Keratinocyte (primary cell): Measurements from ENCODE around the gene LCN10. TPM values are rescaled to one million over a fixed set of nuclear protein-coding genes. Genes with fewer than 3 reads are reported as not detected.

ENCODE experiments used
- DNase-seq: peaks from one replicate; pipeline ENCODE4 v3.0.0-alpha.2; 2011; ENCODE audit warnings: low read depth, missing footprints, low spot score
- FAIRE-seq: peaks from 2 replicates; lab custom pipeline; 2011; peaks lifted over from hg19 to GRCh38; lab: Jason Lieb, UNC
- H2AFZ ChIP-seq: 2 replicates; pipeline ENCODE4 v1.6.0; 2012; ENCODE audit warnings: low read length, control low read depth, inconsistent platforms; ENCODE audit not compliant: control insufficient read depth
- H3K27ac ChIP-seq: 2 replicates; pipeline ENCODE4 v1.5.1; 2011; ENCODE audit warnings: low read length; ENCODE audit not compliant: control insufficient read depth, insufficient read depth
- H3K27me3 ChIP-seq: 3 replicates; pipeline ENCODE4 v1.6.0; 2011; ENCODE audit warnings: low read length; ENCODE audit not compliant: control insufficient read depth, insufficient read depth; ENCODE audit errors: extremely low read depth
- H3K36me3 ChIP-seq, 2 experiments: 2 replicates in 1 of 2; 3 replicates in 1 of 2; pipeline ENCODE4 v1.5.1; 2011; ENCODE audit warnings: low read length in 2 of 2, mild to moderate bottlenecking in 1 of 2; ENCODE audit not compliant: control insufficient read depth in 2 of 2, insufficient read depth in 2 of 2; ENCODE audit errors: extremely low read depth in 1 of 2
- H3K4me1 ChIP-seq: 3 replicates; pipeline ENCODE4 v1.5.1; 2011; ENCODE audit warnings: low read length; ENCODE audit not compliant: control insufficient read depth, insufficient read depth; ENCODE audit errors: extremely low read depth
- H3K4me2 ChIP-seq: 3 replicates; pipeline ENCODE4 v1.6.0; 2011; ENCODE audit warnings: low read depth, low read length; ENCODE audit not compliant: control insufficient read depth, insufficient read depth; ENCODE audit errors: extremely low read depth
- H3K4me3 ChIP-seq, 3 experiments: fragments of 200-600 bp in 1 of 3; sonication (generic) in 1 of 3; 2 replicates in 2 of 3; 3 replicates in 1 of 3; pipeline ENCODE4 v1.5.1; 2011 to 2016; ENCODE audit warnings: low read length in 3 of 3, mild to moderate bottlenecking in 3 of 3, control low read depth in 2 of 3, inconsistent platforms in 1 of 3, low read depth in 1 of 3, mixed read lengths in 1 of 3, mixed run types in 1 of 3, moderate library complexity in 1 of 3; ENCODE audit not compliant: control insufficient read depth in 2 of 3, insufficient read depth in 2 of 3; ENCODE audit errors: extremely low read depth in 1 of 3
- H3K79me2 ChIP-seq: 2 replicates; pipeline ENCODE4 v1.6.0; 2012; ENCODE audit warnings: low read length; ENCODE audit not compliant: control insufficient read depth, insufficient read depth
- H3K9ac ChIP-seq: 3 replicates; pipeline ENCODE4 v1.6.0; 2011; ENCODE audit warnings: low read length; ENCODE audit not compliant: control insufficient read depth, insufficient read depth; ENCODE audit errors: extremely low read depth
- H3K9me1 ChIP-seq: 3 replicates; pipeline ENCODE4 v1.6.0; 2011; ENCODE audit warnings: low read length; ENCODE audit not compliant: control insufficient read depth, insufficient read depth; ENCODE audit errors: extremely low read depth
- H3K9me3 ChIP-seq: 2 replicates; pipeline ENCODE4 v1.5.1; 2012; ENCODE audit warnings: low read depth, low read length; ENCODE audit not compliant: control insufficient read depth
- H4K20me1 ChIP-seq: 3 replicates; pipeline ENCODE4 v1.6.0; 2011; ENCODE audit warnings: low read length; ENCODE audit not compliant: control insufficient read depth, insufficient read depth; ENCODE audit errors: extremely low read depth
- EZH2 ChIP-seq: IDR thresholded peaks from one replicate; pipeline ENCODE4 v1.6.1; 2012; ENCODE audit warnings: inconsistent platforms, mild to moderate bottlenecking, low read length, moderate library complexity
- dilution Hi-C: fragments of 300-500 bp; cut with MboI; formaldehyde crosslinking; loops from one replicate; pipeline ENCODE4 v1.7.0; 2020; ENCODE audit warnings: low sequenced_read_pairs; ENCODE audit not compliant: extremely low pct_ligation_motif_present
- polyA plus RNA-seq, 5 experiments: library from polyadenylated mRNA; depleted of rRNA in 3 of 5; stranded (reverse) in 3 of 5; stranded (forward) in 1 of 5; unstranded in 1 of 5; fragments of >200 nt; gene quantifications; 1 replicate in 1 of 5; 2 replicates in 3 of 5; 3 replicates in 1 of 5; pipeline versions ENCODE4 v1.2.1 to v1.2.3, GENCODE V29; 2011 to 2012; ENCODE audit warnings: missing spikeins in 2 of 5, low read depth in 1 of 5, low replicate concordance in 1 of 5
- TF ChIP-seq, protein P1 (sequence below), 3 experiments: IDR thresholded peaks in 1 of 3; conservative IDR thresholded peaks in 1 of 3; optimal IDR thresholded peaks in 1 of 3; 2 replicates in 2 of 3; 3 replicates in 1 of 3; pipeline versions ENCODE3 to v1.5.1; 2011; ENCODE audit warnings: low read length in 3 of 3, mild to moderate bottlenecking in 3 of 3, moderate library complexity in 2 of 3, control low read depth in 1 of 3, inconsistent platforms in 1 of 3; ENCODE audit not compliant: insufficient read depth in 2 of 3; ENCODE audit errors: extremely low read depth in 1 of 3

Gene LCN10
- polyA plus RNA-seq, 1 donor (not counting 4 experiments of a cell fraction or from before 2014, with no cell fraction given), result not detected

DNA sequence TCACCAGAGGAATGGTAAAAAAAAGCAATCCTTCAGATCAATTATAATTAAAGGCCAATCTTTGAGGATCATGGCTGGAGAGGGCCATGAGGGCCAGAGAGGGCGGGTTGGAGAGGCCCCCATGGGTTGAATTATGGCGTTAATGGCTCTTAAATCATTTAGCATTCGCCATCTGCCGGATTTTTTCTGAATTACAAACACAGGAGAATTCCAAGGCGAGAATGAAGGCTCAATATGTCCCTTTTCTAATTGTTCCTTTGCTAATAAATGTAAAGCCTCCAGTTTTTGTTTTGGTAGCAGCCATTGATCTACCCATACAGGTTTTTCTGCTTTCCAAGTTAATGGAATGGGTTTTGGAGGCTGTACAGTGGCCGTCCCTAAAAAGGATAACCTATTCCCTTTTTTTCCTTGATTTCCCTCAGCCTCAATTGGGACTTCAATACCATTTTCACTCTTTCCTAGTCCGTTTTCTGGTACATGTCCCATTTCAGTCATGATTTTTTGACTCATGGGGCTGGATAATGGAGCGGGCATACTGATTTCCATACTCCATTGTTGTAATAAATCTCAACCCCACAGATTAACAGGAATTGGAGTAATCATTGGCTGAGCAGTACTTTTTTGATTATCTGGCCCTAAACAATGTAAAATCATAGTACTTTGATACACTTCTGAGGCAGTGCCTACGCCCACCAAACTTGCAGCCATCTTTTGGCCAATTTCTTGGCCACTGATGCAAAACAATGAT, 41.7 kb upstream of the LCN10 start:
- Histone ChIP-seq H4K20me1 (no peaks in the 10 kb centered on the region), H3K9me1 (no peaks in the 10 kb centered on the region), H3K36me3 (no peaks in the 10 kb centered on the region), H3K4me2 (no peak overlapping the region), H3K4me3 (no peak overlapping the region), H3K9ac (no peak overlapping the region), H3K27me3 (peaks cover 8% of the 10 kb centered on the region), H2AFZ (no peak overlapping the region), H3K27ac (no peak overlapping the region), H3K9me3 (no peaks in the 10 kb centered on the region), H3K4me1 (peaks cover 2% of the 10 kb centered on the region), H3K79me2 (no peaks in the 10 kb centered on the region)
- TF ChIP-seq, protein P1, sequence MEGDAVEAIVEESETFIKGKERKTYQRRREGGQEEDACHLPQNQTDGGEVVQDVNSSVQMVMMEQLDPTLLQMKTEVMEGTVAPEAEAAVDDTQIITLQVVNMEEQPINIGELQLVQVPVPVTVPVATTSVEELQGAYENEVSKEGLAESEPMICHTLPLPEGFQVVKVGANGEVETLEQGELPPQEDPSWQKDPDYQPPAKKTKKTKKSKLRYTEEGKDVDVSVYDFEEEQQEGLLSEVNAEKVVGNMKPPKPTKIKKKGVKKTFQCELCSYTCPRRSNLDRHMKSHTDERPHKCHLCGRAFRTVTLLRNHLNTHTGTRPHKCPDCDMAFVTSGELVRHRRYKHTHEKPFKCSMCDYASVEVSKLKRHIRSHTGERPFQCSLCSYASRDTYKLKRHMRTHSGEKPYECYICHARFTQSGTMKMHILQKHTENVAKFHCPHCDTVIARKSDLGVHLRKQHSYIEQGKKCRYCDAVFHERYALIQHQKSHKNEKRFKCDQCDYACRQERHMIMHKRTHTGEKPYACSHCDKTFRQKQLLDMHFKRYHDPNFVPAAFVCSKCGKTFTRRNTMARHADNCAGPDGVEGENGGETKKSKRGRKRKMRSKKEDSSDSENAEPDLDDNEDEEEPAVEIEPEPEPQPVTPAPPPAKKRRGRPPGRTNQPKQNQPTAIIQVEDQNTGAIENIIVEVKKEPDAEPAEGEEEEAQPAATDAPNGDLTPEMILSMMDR (optimal IDR thresholded peaks at IDR 0.05 in 1 of 3, IDR thresholded peaks at IDR 0.05 in 1 of 3, conservative IDR thresholded peaks at IDR 0.05 in 1 of 3; ENCODE audit: extremely low read depth in 1 of 3, insufficient read depth in 2 of 3, low read length in 3 of 3), result peak; percentile 12 to 25 (median 19)
- no peak for TF ChIP-seq EZH2
- FAIRE-seq, result no peak
- no peak for DNase-seq
- dilution Hi-C loops, result no loop called here

DNA sequence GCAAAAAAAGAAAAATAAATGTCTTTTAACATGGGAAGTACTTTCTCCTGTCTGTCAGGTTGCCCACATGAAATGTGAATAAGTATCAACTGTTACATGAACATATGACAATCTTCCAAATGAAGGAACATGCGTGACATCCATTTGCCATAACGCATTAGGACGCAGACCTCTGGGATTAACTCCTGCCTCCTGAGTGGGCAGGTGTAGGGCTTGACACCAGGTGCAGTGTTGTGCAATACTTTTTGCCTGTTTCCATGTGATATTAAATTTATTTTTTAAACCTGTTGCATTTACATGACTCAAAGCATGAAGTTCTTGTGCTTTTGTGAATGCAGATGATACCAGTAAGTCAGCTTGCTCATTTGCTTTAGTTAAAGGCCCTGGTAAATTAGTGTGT, 39.7 kb upstream of the LCN10 start:
- dilution Hi-C loops, result no loop called here
- no peak for TF ChIP-seq EZH2
- TF ChIP-seq, protein P1 (optimal IDR thresholded peaks at IDR 0.05 in 1 of 3, IDR thresholded peaks at IDR 0.05 in 1 of 3, conservative IDR thresholded peaks at IDR 0.05 in 1 of 3; ENCODE audit: extremely low read depth in 1 of 3, insufficient read depth in 2 of 3, low read length in 3 of 3), result no peak
- H3K9me1 ChIP-seq, result no peaks in the 10 kb centered on the region

More for the DNA sequence above, 39.7 kb upstream of the LCN10 start:
- Histone ChIP-seq H3K4me1 (no peaks in the 10 kb centered on the region), H3K9me3 (no peaks in the 10 kb centered on the region), H2AFZ (no peak overlapping the region), H3K27me3 (peaks cover 19% of the 10 kb centered on the region), H3K9ac (no peak overlapping the region), H4K20me1 (no peaks in the 10 kb centered on the region), H3K4me2 (no peak overlapping the region), H3K36me3 (no peaks in the 10 kb centered on the region), H3K79me2 (no peaks in the 10 kb centered on the region), H3K27ac (no peak overlapping the region), H3K4me3 (no peak overlapping the region)
- DNase-seq, result no peak
- FAIRE-seq, result no peak
